Colonic mucosa (tissue), 4 donors: Measurements from ENCODE around the gene CCDC175. TPM values are rescaled to one million over a fixed set of nuclear protein-coding genes. Genes with fewer than 3 reads are reported as not detected.

Source experiments
- DNase-seq: peaks from one replicate; pipeline ENCODE4 v3.0.0-alpha.2; 2020
- H3K27ac ChIP-seq: fragments of 200-600 bp; one replicate; pipeline ENCODE4 v1.8.0; 2021
- H3K27me3 ChIP-seq: fragments of 200-600 bp; one replicate; pipeline ENCODE4 v1.8.0; 2021
- H3K36me3 ChIP-seq: fragments of 200-600 bp; one replicate; pipeline ENCODE4 v1.8.0; 2021
- H3K4me1 ChIP-seq: fragments of 200-600 bp; one replicate; pipeline ENCODE4 v1.8.0; 2021; ENCODE audit warnings: mild to moderate bottlenecking
- H3K4me3 ChIP-seq: fragments of 200-600 bp; one replicate; pipeline ENCODE4 v1.8.0; 2021
- H3K9ac ChIP-seq, 2 donors: one replicate each; pipeline ENCODE4 v1.7.0; 2013; ENCODE audit warnings: control low read depth in 2 of 2, low read depth in 2 of 2, low read length in 2 of 2
- H3K9me3 ChIP-seq: fragments of 200-600 bp; one replicate; pipeline ENCODE4 v1.8.0; 2021
- intact Hi-C: fragments of 100-400 bp; cut with DNase I; formaldehyde crosslinking; loops from one replicate; pipeline ENCODE4 v1.14.1; 2022
- total RNA-seq, 2 donors: library from RNA; stranded (reverse); fragmentation: NEBNext Ultra II Directional in 1 of 2; extraction: Animal tissue kit (Norgen Biotek cat#: 25700) in 1 of 2; gene quantifications; one replicate each; pipeline ENCODE4 v1.2.1, GENCODE V29; 2021
- TF ChIP-seq, protein P1 (sequence below): fragments of 200-600 bp; IDR thresholded peaks from one replicate; pipeline ENCODE4 v1.8.0; 2022; ENCODE audit warnings: antibody characterized with exemption, mild to moderate bottlenecking
- donor health status: healthy.
- donor health status: DM: no; HTN: no; CAD: no.
- donor health status: DM: no; HTN: no; CAD: no.

Gene CCDC175
- total RNA-seq, 2 donors from 2014 or later: 0.27 to 0.32 TPM

DNA sequence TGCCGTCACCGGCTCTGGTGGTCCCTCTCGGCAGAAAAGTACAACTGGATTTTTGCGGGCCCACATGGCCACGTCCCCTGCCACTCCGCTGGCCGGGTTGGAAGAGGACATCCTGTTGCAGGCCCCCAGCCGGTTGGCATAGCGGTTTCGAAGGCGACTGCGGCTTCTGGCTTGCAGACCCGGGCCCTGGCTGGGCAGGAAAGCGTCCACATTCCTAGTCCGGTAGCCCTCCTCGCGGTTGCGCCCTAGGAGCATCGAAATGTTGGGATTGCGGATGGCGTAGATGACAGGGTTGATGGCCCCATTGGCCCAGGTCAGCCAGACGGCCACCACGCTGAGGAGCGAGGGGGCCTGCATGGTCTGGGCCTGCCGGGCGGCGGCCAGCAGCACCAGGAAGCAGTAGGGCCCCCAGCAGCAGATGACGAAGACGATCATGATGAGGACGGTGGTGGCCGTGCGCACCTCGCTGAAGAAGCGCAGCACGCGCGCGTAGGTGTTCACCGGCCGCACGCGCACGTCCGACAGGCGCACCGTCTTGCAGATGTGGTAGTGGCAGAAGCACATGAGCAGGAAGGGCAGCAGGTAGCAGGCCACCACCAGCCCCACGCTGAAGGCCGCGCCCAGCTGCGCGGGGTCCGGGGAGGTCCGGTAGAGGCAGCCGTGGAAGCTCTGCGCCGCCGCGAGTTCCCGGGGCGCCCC, 112.7 kb downstream of the CCDC175 start:
- intact Hi-C loops: no loop called here
- Histone ChIP-seq H3K4me3 (peak overlapping the region; percentile 66), H3K9ac (peak overlapping the region in 1 of 2 donors; percentile 64), H3K36me3 (no peaks in the 10 kb centered on the region), H3K27me3 (no peaks in the 10 kb centered on the region), H3K4me1 (peaks cover 4% of the 10 kb centered on the region), H3K27ac (no peak overlapping the region), H3K9me3 (no peaks in the 10 kb centered on the region)
- DNase-seq: no peak
- TF ChIP-seq, protein P1, sequence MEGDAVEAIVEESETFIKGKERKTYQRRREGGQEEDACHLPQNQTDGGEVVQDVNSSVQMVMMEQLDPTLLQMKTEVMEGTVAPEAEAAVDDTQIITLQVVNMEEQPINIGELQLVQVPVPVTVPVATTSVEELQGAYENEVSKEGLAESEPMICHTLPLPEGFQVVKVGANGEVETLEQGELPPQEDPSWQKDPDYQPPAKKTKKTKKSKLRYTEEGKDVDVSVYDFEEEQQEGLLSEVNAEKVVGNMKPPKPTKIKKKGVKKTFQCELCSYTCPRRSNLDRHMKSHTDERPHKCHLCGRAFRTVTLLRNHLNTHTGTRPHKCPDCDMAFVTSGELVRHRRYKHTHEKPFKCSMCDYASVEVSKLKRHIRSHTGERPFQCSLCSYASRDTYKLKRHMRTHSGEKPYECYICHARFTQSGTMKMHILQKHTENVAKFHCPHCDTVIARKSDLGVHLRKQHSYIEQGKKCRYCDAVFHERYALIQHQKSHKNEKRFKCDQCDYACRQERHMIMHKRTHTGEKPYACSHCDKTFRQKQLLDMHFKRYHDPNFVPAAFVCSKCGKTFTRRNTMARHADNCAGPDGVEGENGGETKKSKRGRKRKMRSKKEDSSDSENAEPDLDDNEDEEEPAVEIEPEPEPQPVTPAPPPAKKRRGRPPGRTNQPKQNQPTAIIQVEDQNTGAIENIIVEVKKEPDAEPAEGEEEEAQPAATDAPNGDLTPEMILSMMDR: no peak

DNA sequence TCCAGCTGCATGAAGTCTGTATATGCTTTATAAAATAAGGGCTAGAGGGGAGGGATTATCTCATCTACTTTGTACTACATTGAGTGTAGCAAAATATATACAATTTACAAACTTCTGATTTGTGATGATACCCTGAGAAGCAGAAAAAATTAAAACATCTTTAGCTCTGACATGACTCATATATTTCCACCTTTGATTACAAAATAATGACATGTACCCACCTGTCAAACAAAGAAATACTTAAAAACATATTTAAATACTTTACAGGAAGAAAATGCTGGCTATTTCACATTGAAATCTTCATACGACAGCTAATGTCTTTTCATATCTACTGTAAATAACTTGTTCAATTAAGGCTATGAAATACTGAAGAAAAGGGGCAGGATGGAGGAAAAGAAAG, 114.7 kb downstream of the CCDC175 start:
- DNase-seq: no peak
- Histone ChIP-seq H3K9ac (no peak overlapping the region), H3K27me3 (no peaks in the 10 kb centered on the region), H3K9me3 (no peaks in the 10 kb centered on the region), H3K27ac (no peak overlapping the region), H3K4me1 (peaks cover 4% of the 10 kb centered on the region), H3K4me3 (no peak overlapping the region), H3K36me3 (no peaks in the 10 kb centered on the region)
- intact Hi-C loops: no loop called here
- TF ChIP-seq, protein P1: no peak

DNA sequence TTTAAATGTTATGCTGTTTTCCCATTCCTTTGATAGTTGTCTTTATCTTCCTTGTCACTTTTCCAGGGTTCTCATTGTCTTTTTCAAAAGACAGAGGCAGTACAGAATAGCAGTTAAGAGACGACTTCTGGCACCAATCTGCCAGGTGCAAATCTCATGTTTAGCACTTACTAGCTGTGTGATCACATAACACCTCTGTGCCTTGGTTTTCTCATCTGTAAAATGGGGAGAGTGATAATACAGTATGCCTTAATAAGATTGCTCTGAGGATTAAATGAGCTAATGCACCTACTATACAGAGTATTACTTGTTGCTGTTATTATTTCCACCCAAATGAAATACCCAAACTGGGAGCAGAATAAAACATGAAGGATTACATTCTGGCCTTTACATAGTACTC, 116.2 kb downstream of the CCDC175 start:
- Histone ChIP-seq H3K36me3 (no peaks in the 10 kb centered on the region), H3K27me3 (no peaks in the 10 kb centered on the region), H3K27ac (no peak overlapping the region), H3K9ac (no peak overlapping the region), H3K4me3 (no peak overlapping the region), H3K4me1 (peaks cover 4% of the 10 kb centered on the region), H3K9me3 (no peaks in the 10 kb centered on the region)
- DNase-seq: no peak
- intact Hi-C loops: no loop called here
- TF ChIP-seq, protein P1: no peak

DNA sequence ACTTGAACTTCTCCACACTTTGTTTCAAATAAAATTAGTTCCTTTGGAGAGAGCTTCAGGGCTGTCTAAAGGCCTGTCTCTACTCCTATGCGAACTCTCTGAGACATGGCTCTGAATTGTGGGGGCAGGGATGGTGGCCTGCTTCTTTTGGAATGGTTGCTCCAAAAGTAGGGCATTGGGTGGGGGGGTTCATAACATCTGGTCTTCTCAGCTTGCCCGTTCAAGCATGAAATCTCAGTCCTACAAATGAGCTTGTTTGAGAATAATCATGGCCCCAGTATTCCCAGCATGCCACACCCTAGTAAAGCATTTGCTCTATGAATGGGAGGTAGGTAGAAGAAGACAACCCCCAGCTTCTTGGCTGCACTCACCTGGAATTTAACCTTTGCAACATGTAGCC, 118.1 kb downstream of the CCDC175 start:
- Histone ChIP-seq H3K4me1 (no peaks in the 10 kb centered on the region), H3K9me3 (no peaks in the 10 kb centered on the region), H3K27me3 (no peaks in the 10 kb centered on the region), H3K4me3 (no peak overlapping the region), H3K9ac (no peak overlapping the region), H3K27ac (no peak overlapping the region), H3K36me3 (no peaks in the 10 kb centered on the region)
- DNase-seq: no peak
- TF ChIP-seq, protein P1: no peak
- intact Hi-C loops: no loop called here

DNA sequence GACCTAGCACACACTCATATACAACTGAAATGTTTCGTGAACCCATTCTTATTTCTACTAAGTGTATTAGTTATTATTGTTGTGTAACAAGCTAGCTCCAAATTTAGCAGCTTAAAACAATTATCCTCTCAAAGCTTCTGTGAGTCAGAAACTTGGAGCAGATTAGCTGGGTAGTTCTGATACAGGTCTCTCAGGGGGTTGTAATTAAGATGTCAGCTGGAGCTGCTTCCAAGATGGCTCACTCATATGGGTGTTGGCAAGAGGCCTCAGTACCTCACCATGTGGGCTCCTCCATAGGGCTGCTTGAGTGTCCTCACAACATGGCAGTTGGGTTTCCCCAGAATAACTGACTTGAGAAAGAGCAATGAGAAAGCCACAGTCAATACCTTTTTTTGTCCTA, 121.2 kb downstream of the CCDC175 start:
- Histone ChIP-seq H3K36me3 (no peaks in the 10 kb centered on the region), H3K27me3 (no peaks in the 10 kb centered on the region), H3K9ac (no peak overlapping the region), H3K4me1 (no peaks in the 10 kb centered on the region), H3K27ac (no peak overlapping the region), H3K9me3 (no peaks in the 10 kb centered on the region), H3K4me3 (no peak overlapping the region)
- intact Hi-C loops: no loop called here
- DNase-seq: no peak
- TF ChIP-seq, protein P1: no peak

Other genes with a start within 250 kb of the CCDC175 start
- 1 to 10 TPM in 1 of 2 donors, under 1 TPM in 1; 0.61 to 1.4 TPM for gene GPR135, start 111.4 kb downstream of the CCDC175 start, total RNA-seq
- 10 to 100 TPM in 1 of 2 donors, 1 to 10 TPM in 1; 8.7 to 10.2 TPM for gene L3HYPDH, start 92.4 kb downstream of the CCDC175 start, total RNA-seq
- 10 to 100 TPM; 26.6 to 34.0 TPM for gene JKAMP, start 92.3 kb downstream of the CCDC175 start, total RNA-seq